ENCODE measurements around the gene TUBB2B.

- TF ChIP-seq, protein P1, sequence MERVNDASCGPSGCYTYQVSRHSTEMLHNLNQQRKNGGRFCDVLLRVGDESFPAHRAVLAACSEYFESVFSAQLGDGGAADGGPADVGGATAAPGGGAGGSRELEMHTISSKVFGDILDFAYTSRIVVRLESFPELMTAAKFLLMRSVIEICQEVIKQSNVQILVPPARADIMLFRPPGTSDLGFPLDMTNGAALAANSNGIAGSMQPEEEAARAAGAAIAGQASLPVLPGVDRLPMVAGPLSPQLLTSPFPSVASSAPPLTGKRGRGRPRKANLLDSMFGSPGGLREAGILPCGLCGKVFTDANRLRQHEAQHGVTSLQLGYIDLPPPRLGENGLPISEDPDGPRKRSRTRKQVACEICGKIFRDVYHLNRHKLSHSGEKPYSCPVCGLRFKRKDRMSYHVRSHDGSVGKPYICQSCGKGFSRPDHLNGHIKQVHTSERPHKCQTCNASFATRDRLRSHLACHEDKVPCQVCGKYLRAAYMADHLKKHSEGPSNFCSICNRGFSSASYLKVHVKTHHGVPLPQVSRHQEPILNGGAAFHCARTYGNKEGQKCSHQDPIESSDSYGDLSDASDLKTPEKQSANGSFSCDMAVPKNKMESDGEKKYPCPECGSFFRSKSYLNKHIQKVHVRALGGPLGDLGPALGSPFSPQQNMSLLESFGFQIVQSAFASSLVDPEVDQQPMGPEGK (CRISPR knock-in tag; IDR thresholded peaks at IDR 0.05; ENCODE audit: borderline replicate concordance), result peak; percentile 23; the same call in 1 of the 2 replicates
- no peak for TF ChIP-seq CSDC2 (CRISPR knock-in tag; IDR thresholded peaks at IDR 0.05)
- TF ChIP-seq ZFP3 (CRISPR knock-in tag; IDR thresholded peaks at IDR 0.05), result no peak
- TF ChIP-seq ZC3H10 (CRISPR knock-in tag; IDR thresholded peaks at IDR 0.05), result no peak
- TF ChIP-seq, protein P2, sequence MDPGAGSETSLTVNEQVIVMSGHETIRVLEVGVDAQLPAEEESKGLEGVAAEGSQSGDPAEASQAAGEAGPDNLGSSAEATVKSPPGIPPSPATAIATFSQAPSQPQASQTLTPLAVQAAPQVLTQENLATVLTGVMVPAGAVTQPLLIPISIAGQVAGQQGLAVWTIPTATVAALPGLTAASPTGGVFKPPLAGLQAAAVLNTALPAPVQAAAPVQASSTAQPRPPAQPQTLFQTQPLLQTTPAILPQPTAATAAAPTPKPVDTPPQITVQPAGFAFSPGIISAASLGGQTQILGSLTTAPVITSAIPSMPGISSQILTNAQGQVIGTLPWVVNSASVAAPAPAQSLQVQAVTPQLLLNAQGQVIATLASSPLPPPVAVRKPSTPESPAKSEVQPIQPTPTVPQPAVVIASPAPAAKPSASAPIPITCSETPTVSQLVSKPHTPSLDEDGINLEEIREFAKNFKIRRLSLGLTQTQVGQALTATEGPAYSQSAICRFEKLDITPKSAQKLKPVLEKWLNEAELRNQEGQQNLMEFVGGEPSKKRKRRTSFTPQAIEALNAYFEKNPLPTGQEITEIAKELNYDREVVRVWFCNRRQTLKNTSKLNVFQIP (CRISPR knock-in tag; IDR thresholded peaks at IDR 0.05; ENCODE audit: borderline replicate concordance, low read depth), result no peak
- TF ChIP-seq CREB5 (CRISPR knock-in tag; IDR thresholded peaks at IDR 0.05; ENCODE audit: low read depth), result no peak
- TF ChIP-seq ISL1 (CRISPR knock-in tag; IDR thresholded peaks at IDR 0.05), result no peak
- no peak for TF ChIP-seq OSR1 (CRISPR knock-in tag; IDR thresholded peaks at IDR 0.05)
- no peak for TF ChIP-seq ZFP30 (CRISPR knock-in tag; IDR thresholded peaks at IDR 0.05)
- no peak for TF ChIP-seq SNAI2 (CRISPR knock-in tag; IDR thresholded peaks at IDR 0.05)
- no peak for TF ChIP-seq ARNTL (CRISPR knock-in tag; IDR thresholded peaks at IDR 0.05; ENCODE audit: borderline replicate concordance, low read depth)
- no peak for TF ChIP-seq ZNF8 (CRISPR knock-in tag; IDR thresholded peaks at IDR 0.05)
Measured at GRCh38 chr6:3229566-3230178, 2.2 kb upstream of the TUBB2B start.
